ENCODE results near the gene CHCHD3. TPM values are rescaled to one million over a fixed set of nuclear protein-coding genes. Genes with fewer than 3 reads are reported as not detected.

CHCHD3 gene
- polyA plus RNA-seq, 4 donors = 51.1 to 99.3 (median 74.9) TPM

DNA sequence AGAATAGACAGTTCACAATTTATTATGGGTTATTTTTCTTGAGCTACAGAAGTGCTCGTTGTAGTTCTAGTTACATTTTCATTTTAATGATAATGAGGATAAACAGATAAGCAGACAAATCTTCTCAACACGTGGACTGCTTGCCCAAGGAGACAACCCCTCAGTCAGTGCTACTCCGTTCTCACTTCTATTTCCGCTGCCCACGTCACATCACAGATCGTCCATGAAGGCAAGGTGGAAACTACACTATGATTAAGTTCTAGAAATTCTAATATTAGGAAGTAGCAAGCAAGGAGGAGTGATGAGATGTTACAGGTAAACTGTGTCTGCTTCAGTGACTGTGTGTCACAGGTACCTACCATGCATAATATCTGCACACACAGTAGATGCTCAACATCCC is 210.5 kb downstream of the CHCHD3 start:
- no peak for DNase-seq (ENCODE audit: low read depth in 4 of 4, low spot score in 3 of 4)

DNA sequence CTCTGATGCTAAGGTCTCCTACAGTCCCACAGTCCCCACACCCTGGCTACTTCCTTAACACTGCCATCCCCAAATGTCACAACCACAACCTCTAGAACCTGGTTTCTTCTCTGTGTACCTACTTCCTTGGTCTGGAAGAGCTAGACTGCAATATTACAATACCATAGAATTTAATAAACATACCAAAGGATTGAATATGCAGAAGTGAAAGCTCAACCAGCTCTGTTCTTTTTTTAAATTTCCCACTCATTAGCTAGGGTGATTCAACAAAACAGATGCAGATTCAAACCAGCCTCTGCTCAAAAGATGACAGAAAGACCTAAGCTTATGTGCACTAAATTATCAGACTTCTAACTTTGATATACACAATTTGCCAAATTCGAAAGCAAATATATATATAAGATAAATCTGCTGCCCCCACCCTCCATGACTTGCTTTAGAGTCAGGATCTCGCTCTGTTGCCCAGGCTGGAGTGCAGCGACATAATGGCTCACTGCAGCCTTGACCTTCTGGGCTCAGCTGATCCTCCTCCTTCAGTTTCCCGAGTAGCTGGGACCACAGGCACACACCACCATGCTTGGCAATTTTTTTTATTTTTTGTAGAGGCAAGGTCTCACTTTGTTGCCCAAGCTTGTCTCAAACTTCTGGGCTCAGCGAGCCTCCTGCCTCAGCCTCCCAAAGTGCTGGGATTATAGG is 212.6 kb downstream of the CHCHD3 start:
- DNase-seq (ENCODE audit: low read depth in 4 of 4, low spot score in 3 of 4) = no peak

DNA sequence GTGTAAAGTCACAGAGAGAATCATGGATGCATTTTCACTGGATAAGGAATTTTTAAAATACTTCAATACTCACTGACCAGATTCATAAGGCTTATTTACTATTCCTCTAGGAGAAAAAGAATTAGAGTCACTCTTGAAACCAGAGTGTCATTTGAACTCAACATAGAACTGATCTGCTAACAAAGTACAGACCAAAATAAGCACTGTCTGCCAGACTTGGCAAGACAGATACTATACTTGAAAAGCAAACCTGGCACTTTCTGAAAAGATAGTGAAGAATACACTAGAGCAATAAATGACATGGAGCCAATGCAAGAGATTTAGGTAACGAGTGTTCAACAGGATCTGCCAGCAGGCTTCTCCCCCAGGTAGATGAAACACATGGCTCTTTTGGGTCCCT is 215.3 kb downstream of the CHCHD3 start:
- no peak for DNase-seq (ENCODE audit: low read depth in 4 of 4, low spot score in 3 of 4)

DNA sequence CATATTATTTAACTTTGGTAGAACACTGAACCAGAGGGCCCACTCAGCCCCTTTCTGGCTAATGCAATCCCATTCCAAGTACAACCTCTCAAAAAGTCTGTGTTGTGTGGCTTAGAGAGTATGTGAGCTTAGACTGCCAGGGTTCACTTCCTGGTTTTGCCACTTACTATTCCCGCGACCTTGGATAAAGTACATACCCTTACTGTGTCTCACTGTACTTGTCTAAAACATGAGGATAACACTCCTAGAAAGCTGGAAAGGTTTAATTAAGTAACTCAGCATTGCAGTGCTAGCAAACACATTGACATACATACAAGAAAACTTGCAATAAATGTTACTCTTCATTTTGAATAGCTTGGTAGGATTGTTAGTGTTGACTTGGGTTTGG is 215.8 kb downstream of the CHCHD3 start:
- no peak for DNase-seq (ENCODE audit: low read depth in 4 of 4, low spot score in 3 of 4)

DNA sequence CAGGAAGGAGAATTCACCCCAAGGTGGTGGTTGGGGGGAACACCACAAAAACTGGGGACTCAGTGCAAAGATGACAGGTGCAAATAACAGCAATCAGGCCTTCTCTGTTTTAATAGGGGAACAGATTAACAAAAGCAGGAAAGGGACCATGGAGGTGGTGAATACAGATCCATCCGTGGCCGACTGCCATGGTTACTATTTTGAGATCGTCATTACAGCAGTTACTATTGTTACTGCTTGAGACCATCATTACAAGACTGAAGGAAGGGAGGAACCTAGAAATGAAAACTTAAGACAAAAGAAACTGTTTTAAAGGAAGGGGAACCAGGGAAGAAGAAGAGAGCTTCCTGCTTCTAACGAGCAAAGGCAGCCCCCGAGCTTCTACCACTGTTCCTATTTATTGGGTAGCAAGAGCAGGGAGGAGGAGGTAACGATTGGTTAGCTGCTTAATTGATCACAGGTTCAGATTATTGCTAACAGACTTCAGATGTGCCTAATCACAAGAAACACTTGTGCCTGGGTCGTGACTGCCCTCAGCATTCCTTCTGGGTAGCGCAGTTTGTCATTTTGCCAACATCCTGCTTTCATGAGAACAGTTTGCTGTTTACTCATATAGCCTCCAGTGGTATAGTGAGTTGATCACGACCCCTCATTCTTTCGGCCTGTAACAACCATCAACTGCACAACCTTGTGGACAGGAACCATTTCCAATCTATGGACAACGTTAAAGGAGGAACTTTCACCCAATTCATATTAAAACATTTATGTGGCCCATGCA is 216.3 kb downstream of the CHCHD3 start:
- DNase-seq (ENCODE audit: low read depth in 4 of 4, low spot score in 3 of 4) = no peak

DNA sequence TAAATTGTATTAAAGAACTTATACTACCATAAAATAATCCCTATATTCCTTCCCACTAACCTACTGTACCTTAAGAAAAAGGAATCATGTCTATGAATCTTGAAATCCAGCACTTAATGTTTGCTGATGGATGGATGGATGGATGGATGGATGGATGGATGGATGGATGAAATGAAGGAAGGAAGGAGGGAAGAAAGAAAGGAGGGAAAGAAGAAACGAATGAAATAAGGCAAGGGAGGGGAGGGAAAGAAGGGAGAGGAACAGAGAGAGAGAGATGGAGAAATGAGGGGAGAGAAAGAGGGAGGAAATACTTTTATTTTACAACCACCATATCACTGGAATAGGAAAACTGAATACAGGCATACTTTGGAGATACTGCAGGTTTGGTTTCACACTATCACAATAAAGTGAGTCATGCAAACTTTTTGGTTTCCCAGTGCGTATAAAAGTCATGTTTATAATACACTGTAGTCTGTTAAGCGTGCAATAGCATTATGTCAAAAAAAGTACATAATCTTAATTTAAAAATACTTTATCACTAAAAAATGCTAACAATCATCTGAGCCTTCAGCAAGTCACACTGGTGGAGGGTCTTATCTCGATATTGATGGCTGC is 219.8 kb downstream of the CHCHD3 start:
- no peak for DNase-seq (ENCODE audit: low read depth in 4 of 4, low spot score in 3 of 4)

DNA sequence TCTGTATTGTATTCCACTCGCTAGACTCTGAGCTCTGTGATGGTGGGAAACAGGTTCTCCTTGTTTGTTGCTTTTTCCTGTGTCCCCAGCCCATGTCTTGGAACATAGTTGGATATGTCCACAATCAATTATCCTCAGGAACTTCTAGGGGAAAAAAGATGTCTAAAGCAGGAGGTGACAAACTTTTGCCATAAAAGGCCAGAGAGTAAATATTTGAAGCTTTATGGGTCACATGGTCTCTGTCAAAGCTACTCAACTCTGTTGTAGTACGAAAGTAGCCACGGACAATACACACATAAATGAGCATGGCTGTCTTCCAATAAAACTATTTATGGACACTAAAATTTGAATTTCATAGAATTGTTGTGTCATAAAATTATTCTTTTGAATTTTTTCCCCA is 220.5 kb downstream of the CHCHD3 start:
- DNase-seq (ENCODE audit: low read depth in 4 of 4, low spot score in 3 of 4) = no peak

DNA sequence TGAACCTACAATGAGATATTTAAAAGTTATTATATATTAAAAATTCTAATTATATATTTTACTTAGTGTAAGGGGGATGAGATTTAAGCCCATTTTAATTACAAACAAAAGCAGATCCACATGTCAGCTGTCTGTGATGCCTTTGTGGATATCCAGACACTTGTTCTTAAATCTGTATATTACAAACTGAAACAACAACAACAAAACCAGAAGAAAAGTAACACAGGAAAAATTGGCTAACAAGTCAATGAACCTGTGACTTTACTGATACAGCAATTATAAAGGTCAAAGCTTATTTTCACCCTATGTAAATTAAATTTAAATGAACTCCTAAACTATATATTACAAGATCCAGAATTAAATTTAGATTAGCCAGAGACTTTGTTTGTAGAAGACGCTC is 222.7 kb downstream of the CHCHD3 start:
- no peak for DNase-seq (ENCODE audit: low read depth in 4 of 4, low spot score in 3 of 4)

DNA sequence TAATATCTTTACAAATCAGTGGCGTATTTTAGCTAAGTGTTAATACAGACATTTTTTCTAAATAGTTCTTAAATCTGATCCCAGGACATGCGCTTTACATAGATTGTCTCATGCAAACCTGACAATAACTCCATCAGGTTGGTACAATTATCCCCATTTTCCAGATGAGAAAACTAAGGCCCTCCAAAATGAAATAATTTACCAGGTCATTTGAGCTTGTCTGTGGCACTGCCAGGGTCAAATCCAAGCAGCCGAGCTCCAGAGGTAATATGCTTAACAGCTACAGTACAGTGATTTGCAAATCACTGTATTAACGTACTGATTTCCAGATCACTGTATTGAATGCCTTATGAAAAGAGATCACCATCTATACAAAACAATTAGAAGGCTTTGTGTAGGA is 223.1 kb downstream of the CHCHD3 start:
- no peak for DNase-seq (ENCODE audit: low read depth in 4 of 4, low spot score in 3 of 4)

DNA sequence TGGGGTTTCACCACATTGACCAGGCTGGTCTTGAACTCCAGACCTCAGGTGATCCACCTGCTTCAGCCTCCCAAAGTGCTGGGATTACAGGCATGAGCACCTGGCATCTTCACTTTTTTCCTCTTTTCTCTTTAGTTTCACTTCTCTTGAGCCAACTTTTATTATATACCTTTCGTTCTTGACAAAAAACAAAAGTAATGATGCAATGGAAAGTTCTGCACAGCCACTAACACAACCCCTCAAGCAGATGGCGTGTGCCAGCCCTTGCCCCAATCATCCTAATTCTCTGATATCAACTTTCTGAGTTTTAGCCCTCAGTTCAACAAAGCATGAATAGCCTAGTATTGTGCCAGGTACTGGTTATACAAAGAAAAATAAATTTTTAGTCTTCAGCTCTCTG is 223.6 kb downstream of the CHCHD3 start:
- no peak for DNase-seq (ENCODE audit: low read depth in 4 of 4, low spot score in 3 of 4)

DNA sequence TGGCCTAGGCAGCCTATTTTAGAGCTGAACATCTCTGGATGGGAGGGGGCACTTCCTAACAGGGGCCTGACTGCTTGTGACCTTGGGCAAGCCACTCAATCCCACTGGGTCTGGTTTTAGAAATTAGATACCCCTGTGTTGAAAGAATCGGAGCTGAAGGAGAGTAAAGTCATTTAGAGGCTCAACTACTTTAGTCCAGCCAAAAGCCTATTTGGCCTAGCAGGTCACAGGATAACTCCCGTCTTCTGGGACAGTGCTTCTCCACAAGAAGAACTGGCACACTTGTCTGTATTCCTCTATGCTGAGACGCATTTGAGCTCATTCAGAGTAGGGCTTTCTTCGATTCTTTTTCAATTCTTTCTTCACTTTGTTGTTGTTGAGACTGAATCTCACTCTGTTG is 224.2 kb downstream of the CHCHD3 start:
- DNase-seq (ENCODE audit: low read depth in 4 of 4, low spot score in 3 of 4) = no peak

DNA sequence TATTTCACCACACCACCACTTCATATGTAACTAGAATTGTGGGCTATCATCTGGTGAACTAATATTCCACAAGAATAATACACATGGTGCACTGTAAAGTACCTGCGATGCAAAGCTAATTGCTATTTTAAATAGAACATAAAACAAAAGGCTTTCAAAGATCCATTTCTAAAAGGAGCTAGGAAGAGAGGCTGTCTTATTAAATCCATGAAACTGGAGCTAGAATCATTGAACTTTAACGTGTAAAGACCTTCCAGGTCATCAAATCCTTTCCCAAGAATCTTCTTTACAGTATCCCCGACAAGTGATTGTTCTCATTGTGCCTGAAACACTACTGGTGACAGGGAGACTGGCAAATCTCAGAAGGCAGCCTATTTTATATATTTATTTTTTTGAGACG is 224.9 kb downstream of the CHCHD3 start:
- no peak for DNase-seq (ENCODE audit: low read depth in 4 of 4, low spot score in 3 of 4)

DNA sequence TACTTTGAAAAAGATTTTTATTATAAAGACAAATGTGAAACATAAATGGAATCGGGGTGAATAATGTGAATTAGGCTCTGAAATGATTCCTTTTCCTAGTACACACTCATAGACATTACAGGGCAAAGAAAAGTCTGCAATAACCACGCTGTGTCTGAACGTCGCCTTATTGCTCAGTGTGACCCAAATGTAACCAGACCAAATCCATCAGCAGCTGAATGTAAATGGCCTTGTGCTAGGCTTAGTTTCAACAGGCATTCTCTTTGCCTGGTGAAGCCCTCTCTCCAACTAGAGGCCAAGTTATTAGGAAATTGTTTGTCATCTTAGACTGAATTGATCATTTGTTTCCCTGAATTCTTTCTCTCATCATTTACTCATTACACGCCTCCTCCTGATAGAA is 225.5 kb downstream of the CHCHD3 start:
- DNase-seq (ENCODE audit: low read depth in 4 of 4, low spot score in 3 of 4) = no peak

DNA sequence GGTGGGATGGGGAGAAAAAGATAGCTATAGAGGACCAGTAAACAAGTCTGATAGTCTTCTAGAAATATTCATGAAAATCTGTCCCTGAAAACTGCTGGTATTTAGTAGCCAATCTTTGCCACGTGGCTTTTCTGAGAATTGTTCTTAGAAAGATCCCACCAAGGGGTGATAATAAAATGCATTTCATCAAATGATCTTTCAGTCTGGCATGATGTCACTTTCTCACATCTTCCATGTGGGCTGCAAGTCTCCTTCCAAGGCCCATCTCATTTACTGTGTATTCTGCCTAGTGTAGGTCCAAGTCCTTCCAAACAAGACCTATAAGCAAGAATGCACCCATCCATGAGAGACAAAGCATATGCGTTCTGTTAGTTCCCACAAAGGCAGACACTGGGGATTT is 226.0 kb downstream of the CHCHD3 start:
- DNase-seq (ENCODE audit: low read depth in 4 of 4, low spot score in 3 of 4) = no peak

DNA sequence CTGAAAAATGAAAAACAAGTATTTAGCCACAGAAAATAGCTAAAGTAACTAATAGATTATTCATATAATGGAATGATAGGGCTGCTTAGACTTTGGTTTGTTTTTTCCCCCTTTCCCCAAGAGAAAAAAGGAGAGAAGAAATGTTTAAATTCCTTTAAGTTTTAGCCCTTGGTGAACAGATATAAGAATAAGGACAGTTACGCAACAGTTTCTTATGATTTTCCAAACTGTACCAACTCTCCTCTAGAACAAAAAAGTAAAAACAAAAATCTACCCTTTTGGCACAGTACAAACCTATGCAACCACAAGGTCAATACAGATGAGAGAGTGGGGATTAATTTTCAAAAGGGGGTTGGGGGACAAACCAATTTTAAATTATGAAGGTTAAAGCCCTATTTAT is 227.7 kb downstream of the CHCHD3 start:
- DNase-seq (ENCODE audit: low read depth in 4 of 4, low spot score in 3 of 4) = no peak

DNA sequence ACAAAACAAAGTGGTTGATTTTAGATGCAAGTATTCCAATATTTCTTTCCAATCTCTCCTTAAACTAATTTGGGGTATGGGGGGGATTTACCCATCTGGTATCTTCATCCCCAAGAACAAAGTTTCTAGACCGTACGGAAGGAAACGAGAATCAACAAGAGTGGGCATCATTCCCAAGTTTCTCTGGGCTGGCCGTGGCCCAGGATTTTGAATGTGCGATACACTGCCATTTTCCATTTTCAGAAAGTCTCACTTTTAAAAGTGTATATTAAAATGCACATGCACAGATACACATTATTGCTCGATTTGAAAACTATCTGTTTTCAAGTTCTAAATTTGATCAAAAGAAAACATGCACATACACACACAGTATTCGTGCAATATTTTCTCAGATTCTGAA is 234.5 kb downstream of the CHCHD3 start:
- no peak for DNase-seq (ENCODE audit: low read depth in 4 of 4, low spot score in 3 of 4)

DNA sequence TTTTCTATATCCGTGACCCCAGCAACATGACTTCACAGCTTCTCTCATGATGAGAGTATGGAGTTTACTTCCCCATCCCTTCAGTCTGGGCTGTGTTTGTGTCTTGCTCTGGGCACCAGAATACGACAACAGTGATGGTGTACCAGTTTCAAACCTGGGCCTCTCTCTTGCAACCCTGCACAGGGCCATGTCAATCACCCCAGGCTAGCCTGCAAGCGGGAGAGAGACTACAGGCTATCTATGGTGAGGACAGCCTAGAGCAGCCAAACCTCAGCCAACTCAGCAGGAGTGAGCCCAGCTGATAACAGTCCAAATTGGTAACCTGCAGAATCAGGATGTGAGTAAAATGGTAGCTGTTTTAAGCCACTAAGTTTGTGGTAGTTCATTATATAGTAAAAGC is 235.8 kb downstream of the CHCHD3 start:
- DNase-seq (ENCODE audit: low read depth in 4 of 4, low spot score in 3 of 4) = no peak

DNA sequence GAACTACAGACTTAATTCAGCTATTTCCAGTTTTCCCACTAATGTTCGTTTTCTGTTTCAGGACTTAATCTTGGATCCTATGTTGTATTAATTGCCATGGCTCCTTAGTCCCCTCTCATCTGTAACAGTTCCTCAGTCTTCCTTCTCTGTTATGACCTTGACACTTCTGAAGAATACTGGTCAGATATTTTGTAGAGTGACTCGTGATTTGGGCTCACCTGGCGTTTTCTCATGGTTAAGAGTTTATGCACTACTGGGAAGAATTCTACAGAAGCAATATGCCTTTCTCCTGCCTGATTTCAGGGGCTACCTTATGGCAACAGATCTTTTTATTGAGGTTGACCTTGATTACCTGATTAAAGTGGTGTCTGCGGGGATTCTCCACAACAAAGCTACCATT is 239.4 kb downstream of the CHCHD3 start:
- DNase-seq (ENCODE audit: low read depth in 4 of 4, low spot score in 3 of 4) = no peak

DNA sequence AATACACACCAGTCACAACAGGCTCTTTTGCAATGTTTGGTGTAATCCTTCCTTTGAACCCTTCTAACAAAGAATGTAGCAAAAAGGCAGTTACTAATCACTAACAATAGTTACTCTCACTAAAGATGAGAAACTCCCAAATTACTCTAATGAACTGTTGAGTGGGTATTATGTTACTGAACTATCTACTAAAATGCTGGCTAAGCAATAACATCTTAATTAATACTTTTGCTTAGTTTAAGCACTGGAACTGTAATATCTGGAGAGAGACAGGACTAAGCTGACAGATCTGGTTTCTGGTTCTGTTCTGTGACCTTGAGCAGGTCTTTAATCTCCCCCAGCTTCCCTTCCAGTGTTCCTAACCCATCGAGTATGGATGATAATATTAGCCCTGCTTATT is 241.7 kb downstream of the CHCHD3 start:
- DNase-seq (ENCODE audit: low read depth in 4 of 4, low spot score in 3 of 4) = no peak

DNA sequence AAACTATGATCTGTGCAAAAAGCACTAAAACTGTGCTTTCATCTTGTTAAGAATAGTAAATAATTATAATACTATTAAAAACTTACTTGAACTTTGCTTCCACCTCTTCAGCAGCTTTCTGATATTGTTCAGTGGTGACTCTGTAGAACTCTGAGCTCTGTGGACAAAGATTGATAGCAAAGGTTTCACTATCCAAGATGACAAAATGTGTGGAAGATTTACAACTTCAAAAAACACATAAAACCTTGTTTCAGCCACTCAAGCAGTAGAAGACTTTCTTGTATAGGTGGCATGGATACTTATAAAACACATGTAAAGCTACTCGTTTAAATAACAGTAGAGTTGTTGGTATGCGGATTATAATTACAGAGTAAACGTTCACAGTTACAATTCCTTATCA is 243.6 kb downstream of the CHCHD3 start:
- DNase-seq (ENCODE audit: low read depth in 4 of 4, low spot score in 3 of 4) = no peak

DNA sequence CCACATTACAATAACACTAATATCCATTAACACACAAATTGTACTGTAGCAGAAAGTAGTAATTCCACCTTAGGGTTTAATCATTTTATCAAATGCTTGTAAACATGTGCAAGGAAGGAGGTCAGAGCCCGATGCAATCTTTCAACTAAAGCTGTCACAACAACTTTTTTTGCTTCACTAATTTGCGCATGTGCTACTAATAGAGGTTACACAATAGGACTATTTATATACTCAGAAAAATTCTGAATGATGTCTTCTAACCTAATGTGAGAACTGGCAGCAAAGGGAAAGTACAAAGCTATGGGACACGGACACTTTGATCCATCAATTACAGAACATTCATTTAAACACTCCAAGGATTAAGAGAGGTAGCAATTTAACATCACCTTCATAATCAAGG is 244.4 kb downstream of the CHCHD3 start:
- no peak for DNase-seq (ENCODE audit: low read depth in 4 of 4, low spot score in 3 of 4)

DNA sequence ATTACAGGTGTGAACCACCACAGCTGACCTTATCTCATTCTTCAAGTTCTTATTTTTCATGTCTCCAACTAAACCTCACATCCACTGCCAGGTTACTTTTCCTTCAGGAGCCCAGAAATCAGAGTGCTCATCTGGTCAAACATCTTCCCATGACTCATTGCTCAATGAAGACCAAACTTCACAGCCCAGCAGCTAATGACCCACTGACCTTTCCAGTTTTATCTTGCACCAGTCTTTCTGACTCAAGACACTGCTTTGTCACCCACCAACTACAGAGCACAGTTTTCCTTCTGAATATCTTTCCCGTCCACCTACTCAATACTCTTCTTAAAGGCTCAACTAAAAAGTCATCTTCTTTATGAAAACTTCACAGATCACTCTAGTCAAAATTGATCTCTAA is 245.1 kb downstream of the CHCHD3 start:
- no peak for DNase-seq (ENCODE audit: low read depth in 4 of 4, low spot score in 3 of 4)
